Measurements from ENCODE around the gene UST. TPM values are rescaled to one million over a fixed set of nuclear protein-coding genes. Genes with fewer than 3 reads are reported as not detected.

UST gene
- total and polyA plus RNA-seq, 2 experiments from 2014 or later: 8.0 to 11.7 TPM

DNA sequence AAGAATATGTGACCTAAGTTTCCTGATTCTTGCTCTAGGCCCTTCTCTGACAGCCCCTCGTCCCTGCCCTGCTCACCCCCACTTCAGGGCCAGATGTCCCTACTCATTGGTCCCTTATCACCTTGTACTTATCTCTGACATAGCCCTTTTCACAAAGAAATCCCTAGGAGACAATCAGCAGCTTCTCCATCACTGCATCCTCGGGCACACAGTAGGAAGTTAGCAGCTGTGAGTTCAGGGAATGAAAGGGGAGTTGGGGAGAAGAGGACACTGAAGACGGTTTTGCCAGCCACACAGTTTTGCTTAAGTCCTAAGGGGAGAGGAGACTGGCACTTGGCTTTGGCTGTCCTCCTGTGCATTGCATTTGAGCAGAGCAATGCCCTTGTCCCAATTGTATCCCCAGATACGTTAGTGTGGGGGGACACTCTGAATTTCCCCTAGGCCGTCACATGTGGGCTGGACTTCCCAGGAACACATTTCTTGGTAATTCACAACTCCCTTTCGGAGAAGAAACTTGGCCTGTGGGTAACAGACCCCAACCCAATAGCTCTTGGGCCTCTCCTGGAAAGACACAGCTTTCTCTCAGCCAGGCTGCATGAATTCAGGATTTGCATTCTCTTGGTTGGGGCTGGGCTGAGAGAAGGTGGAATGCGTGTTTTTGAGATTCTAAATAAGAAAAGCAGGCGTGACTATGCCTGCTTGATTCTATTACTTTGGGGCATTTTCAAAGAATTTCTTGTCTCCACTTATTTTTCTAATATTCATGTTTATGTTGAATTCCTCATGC lies 177.6 kb downstream of the UST start:
- Histone ChIP-seq H3K27ac (no peak overlapping the region), H3K9me2 (replicated peaks; ENCODE audit: insufficient read depth) (no peaks in the 10 kb centered on the region), H3K36me3 (replicated peaks; ENCODE audit: insufficient read depth, low read depth) (no peaks in the 10 kb centered on the region), H3K4me2 (no peak overlapping the region), H3K4me1 (ENCODE audit: insufficient read depth) (no peaks in the 10 kb centered on the region), H3K4me3 (no peak overlapping the region), H3K9me3 (ENCODE audit: low read depth) (no peaks in the 10 kb centered on the region), H3K27me3 (no peaks in the 10 kb centered on the region), H3K79me2 (no peaks in the 10 kb centered on the region), H2AFZ (no peak overlapping the region), H4K20me1 (ENCODE audit: insufficient read depth, poor library complexity, severe bottlenecking) (no peaks in the 10 kb centered on the region)
- WGBS (ENCODE audit: low lambda C conversion rate, missing lambda C conversion rate): 77% methylated on average over 8 of the region's 8 CpGs
- DNase-seq (ENCODE audit: low spot score): no peak
- TF ChIP-seq EZH2 (IDR thresholded peaks at IDR 0.05; ENCODE audit: borderline replicate concordance) (no peak), EZH2phosphoT487 (IDR thresholded peaks at IDR 0.05; ENCODE audit: low read depth, severe bottlenecking, unreplicated experiment) (no peak)
- TF ChIP-seq, protein P1, sequence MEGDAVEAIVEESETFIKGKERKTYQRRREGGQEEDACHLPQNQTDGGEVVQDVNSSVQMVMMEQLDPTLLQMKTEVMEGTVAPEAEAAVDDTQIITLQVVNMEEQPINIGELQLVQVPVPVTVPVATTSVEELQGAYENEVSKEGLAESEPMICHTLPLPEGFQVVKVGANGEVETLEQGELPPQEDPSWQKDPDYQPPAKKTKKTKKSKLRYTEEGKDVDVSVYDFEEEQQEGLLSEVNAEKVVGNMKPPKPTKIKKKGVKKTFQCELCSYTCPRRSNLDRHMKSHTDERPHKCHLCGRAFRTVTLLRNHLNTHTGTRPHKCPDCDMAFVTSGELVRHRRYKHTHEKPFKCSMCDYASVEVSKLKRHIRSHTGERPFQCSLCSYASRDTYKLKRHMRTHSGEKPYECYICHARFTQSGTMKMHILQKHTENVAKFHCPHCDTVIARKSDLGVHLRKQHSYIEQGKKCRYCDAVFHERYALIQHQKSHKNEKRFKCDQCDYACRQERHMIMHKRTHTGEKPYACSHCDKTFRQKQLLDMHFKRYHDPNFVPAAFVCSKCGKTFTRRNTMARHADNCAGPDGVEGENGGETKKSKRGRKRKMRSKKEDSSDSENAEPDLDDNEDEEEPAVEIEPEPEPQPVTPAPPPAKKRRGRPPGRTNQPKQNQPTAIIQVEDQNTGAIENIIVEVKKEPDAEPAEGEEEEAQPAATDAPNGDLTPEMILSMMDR (IDR thresholded peaks at IDR 0.05; ENCODE audit: poor library complexity): no peak

DNA sequence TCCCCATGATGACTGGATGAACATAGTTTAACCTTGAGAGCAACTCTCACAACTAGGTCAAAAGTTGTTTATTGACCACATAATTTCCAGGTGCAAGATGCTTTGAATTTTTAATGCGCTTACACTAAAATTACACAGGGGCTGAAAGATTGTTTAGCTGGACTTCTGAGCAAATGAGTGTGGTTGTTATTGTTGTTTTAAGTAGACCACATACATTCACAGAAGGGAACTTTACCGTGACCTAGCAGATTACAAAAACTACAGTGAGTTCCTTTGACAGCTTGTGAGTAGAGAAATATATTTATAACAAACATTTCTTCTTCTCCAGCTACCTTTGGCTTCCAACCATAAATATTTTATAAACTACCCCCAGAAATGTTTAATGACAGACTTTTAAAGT lies 178.9 kb downstream of the UST start:
- H3K27ac ChIP-seq: no peak overlapping the region
- H3K4me3 ChIP-seq: no peak overlapping the region
- H3K36me3 ChIP-seq (replicated peaks; ENCODE audit: insufficient read depth, low read depth): no peaks in the 10 kb centered on the region
- no peaks in the 10 kb centered on the region for H3K4me1 ChIP-seq (ENCODE audit: insufficient read depth)
- H4K20me1 ChIP-seq (ENCODE audit: insufficient read depth, poor library complexity, severe bottlenecking): no peaks in the 10 kb centered on the region
- H2AFZ ChIP-seq: no peak overlapping the region
- H3K79me2 ChIP-seq: no peaks in the 10 kb centered on the region
- no peak for DNase-seq (ENCODE audit: low spot score)
- H3K9me2 ChIP-seq (replicated peaks; ENCODE audit: insufficient read depth): no peaks in the 10 kb centered on the region
- no peak for TF ChIP-seq EZH2phosphoT487 (IDR thresholded peaks at IDR 0.05; ENCODE audit: low read depth, severe bottlenecking, unreplicated experiment)
- no peak for TF ChIP-seq EZH2 (IDR thresholded peaks at IDR 0.05; ENCODE audit: borderline replicate concordance)
- TF ChIP-seq, protein P1 (IDR thresholded peaks at IDR 0.05; ENCODE audit: poor library complexity): no peak
- no peaks in the 10 kb centered on the region for H3K27me3 ChIP-seq
- H3K9me3 ChIP-seq (ENCODE audit: low read depth): no peaks in the 10 kb centered on the region
- no peak overlapping the region for H3K4me2 ChIP-seq
- WGBS (ENCODE audit: low lambda C conversion rate, missing lambda C conversion rate): 74% methylated on average over 2 of the region's 2 CpGs

GRCh38 chr6:148926478-148926877 lies 179.6 kb downstream of the UST start:
- TF ChIP-seq, protein P1 (IDR thresholded peaks at IDR 0.05; ENCODE audit: poor library complexity): no peak
- TF ChIP-seq EZH2phosphoT487 (IDR thresholded peaks at IDR 0.05; ENCODE audit: low read depth, severe bottlenecking, unreplicated experiment): no peak
- TF ChIP-seq EZH2 (IDR thresholded peaks at IDR 0.05; ENCODE audit: borderline replicate concordance): no peak
- H3K79me2 ChIP-seq: no peaks in the 10 kb centered on the region
- 97% methylated on average over 2 of the region's 2 CpGs for WGBS (ENCODE audit: low lambda C conversion rate, missing lambda C conversion rate)

More at GRCh38 chr6:148926478-148926877, 179.6 kb downstream of the UST start:
- H2AFZ ChIP-seq: no peak overlapping the region
- no peaks in the 10 kb centered on the region for H3K9me3 ChIP-seq (ENCODE audit: low read depth)
- no peak overlapping the region for H3K4me2 ChIP-seq
- no peaks in the 10 kb centered on the region for H4K20me1 ChIP-seq (ENCODE audit: insufficient read depth, poor library complexity, severe bottlenecking)
- no peaks in the 10 kb centered on the region for H3K36me3 ChIP-seq (replicated peaks; ENCODE audit: insufficient read depth, low read depth)
- no peaks in the 10 kb centered on the region for H3K27me3 ChIP-seq
- no peak overlapping the region for H3K4me3 ChIP-seq
- no peaks in the 10 kb centered on the region for H3K4me1 ChIP-seq (ENCODE audit: insufficient read depth)
- H3K9me2 ChIP-seq (replicated peaks; ENCODE audit: insufficient read depth): no peaks in the 10 kb centered on the region
- no peak overlapping the region for H3K27ac ChIP-seq
- no peak for DNase-seq (ENCODE audit: low spot score)
